LHCN-M2 (cell line): ENCODE data around the gene PRR5L. TPM values are rescaled to one million over a fixed set of nuclear protein-coding genes. Genes with fewer than 3 reads are reported as not detected.
"Not testable (repeated sequence)": the region's sequence is repeated elsewhere in the genome, so short reads cannot be mapped to it uniquely, and the experiment has no call there.

Experiments
- DNase-seq: peaks from one replicate; pipeline ENCODE4 v3.0.0-alpha.2; 2012; ENCODE audit warnings: low read depth
- total RNA-seq: library from RNA; depleted of rRNA; stranded (reverse); fragments of >200 nt; gene quantifications from 2 replicates; pipeline ENCODE4 v1.2.3, GENCODE V29; 2014

The PRR5L gene
- total RNA-seq, 1 experiment from 2014 or later: 19.3 TPM

- DNase-seq: peak; percentile 84
Observed at GRCh38 chr11:36280531-36280930, 15.6 kb upstream of the PRR5L start.

GRCh38 chr11:36281850-36282249 lies 14.2 kb upstream of the PRR5L start:
- DNase-seq: no peak

- DNase-seq: no peak
Observed at GRCh38 chr11:36282926-36283325, 13.2 kb upstream of the PRR5L start.

GRCh38 chr11:36288442-36289225 lies 7.5 kb upstream of the PRR5L start:
- no peak for DNase-seq

- DNase-seq: peak; percentile 87
Observed at GRCh38 chr11:36289226-36289852, 6.7 kb upstream of the PRR5L start, which contains the start of gene COMMD9. TSS of gene COMMD9 (minus strand) at chr11:36289424. CDS start at chr11:36289412, 12 bp downstream.

GRCh38 chr11:36292311-36292722 lies 3.8 kb upstream of the PRR5L start:
- peak; percentile 49 for DNase-seq

- no peak for DNase-seq
Observed at GRCh38 chr11:36296884-36297543, 926 bp downstream of the PRR5L start.

- peak; percentile 38 for DNase-seq
Observed at GRCh38 chr11:36300650-36301049, 4.6 kb downstream of the PRR5L start.

- DNase-seq: no peak
Observed at GRCh38 chr11:36304351-36304750, 8.3 kb downstream of the PRR5L start.

- no peak for DNase-seq
Observed at GRCh38 chr11:36305047-36305446, 9.0 kb downstream of the PRR5L start.

- peak; percentile 55 for DNase-seq
Observed at GRCh38 chr11:36306888-36307287, 10.8 kb downstream of the PRR5L start.

- DNase-seq: no peak
Observed at GRCh38 chr11:36308577-36308976, 12.5 kb downstream of the PRR5L start.

GRCh38 chr11:36309779-36310178 lies 13.7 kb downstream of the PRR5L start:
- no peak for DNase-seq

- DNase-seq: no peak
Observed at GRCh38 chr11:36311926-36312595, 16.0 kb downstream of the PRR5L start.

- DNase-seq: peak; percentile 92
Observed at GRCh38 chr11:36312611-36313472, 16.8 kb downstream of the PRR5L start.

GRCh38 chr11:36313750-36314433 lies 17.8 kb downstream of the PRR5L start:
- no peak for DNase-seq

GRCh38 chr11:36314434-36314767 lies 18.3 kb downstream of the PRR5L start:
- no peak for DNase-seq

GRCh38 chr11:36316049-36316448 lies 20.0 kb downstream of the PRR5L start:
- no peak for DNase-seq

- no peak for DNase-seq
Observed at GRCh38 chr11:36317992-36318391, 21.9 kb downstream of the PRR5L start.

GRCh38 chr11:36324956-36325355 lies 28.9 kb downstream of the PRR5L start:
- not testable (repeated sequence) for DNase-seq
